HG02623 (cell line): ENCODE data around the gene SLC35A3.

Experiments
- ATAC-seq: cut with Tn5 transposase; IDR thresholded peaks from one replicate; pipeline ENCODE4 v1.9.1; 2021; ENCODE audit warnings: moderate library complexity; ENCODE audit not compliant: unreplicated experiment

SLC35A3 gene

DNA sequence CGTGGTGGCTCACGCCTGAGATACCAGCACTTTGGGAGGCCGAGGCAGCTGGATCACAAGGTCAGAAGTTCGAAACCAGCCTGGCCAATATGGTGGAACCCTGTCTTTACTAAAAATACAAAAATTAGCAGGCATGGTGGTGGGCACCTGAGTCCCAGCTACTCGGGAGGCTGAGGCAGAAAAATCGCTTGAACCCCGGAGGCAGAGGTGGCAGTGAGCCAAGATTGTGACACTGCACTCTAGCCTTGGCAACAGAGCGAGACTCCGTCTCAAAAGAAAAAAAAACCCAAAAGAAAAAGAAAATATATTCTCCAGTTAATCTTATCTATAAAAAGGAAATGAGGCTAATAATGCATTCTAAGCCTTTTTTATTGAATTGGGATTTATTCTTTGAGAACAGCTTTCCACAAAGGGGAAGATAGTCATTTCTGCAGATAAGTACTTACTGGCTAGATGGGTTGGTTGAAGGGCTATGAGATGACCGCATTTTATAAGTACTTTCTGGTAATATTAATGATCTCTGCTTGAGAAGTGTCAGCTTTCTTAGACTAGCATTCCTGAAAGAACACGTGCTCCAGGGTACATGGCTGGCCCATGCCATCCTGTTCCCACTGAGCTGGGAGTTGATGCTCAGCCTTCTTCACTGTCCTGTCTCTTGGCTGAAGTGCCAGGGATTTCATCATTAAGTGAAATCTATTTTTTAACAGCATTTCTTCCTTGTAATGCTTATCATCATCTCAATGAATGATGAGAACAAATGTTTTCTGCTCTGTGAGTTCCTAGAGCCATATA, 105.0 kb downstream of the SLC35A3 start:
- ATAC-seq: no peak

DNA sequence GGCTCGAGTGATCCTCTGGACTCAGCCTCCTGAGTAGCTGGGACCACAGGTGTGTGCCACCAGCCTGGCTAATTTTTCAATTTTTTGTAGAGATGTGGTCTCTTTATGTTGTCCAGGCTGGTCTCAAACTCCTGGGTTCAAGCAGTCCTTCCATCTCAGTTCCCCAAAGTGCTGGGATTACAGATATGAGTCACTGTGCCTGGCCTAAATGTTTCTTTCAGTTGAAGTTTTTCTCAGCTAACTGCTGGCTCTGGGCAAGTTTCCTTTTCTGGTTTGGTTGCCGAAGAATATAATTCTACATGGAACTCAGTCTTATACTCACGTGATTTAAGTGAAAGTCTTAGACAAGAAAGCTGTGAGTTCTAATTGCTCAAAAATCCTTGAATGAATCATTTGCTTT, 106.0 kb downstream of the SLC35A3 start:
- peak; percentile 45 for ATAC-seq

DNA sequence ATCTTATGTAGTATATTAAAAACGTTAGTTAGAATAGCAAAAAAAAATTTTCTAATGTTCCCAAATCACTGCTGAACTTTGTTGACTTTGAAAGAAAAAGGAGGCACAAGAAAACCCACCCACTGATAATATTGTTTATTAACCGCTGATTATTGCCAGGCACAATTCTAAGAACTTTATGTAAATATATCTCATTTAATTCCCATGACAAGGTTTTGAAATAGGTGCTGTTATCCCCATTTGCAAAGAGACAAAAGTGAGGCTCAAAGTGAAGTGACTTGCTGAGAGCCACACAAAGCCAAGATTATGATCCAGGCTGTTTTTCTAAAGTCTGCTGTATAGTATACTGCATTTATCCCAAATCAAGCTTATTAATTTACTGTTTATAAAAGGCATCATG, 106.5 kb downstream of the SLC35A3 start:
- ATAC-seq: peak; percentile 3

DNA sequence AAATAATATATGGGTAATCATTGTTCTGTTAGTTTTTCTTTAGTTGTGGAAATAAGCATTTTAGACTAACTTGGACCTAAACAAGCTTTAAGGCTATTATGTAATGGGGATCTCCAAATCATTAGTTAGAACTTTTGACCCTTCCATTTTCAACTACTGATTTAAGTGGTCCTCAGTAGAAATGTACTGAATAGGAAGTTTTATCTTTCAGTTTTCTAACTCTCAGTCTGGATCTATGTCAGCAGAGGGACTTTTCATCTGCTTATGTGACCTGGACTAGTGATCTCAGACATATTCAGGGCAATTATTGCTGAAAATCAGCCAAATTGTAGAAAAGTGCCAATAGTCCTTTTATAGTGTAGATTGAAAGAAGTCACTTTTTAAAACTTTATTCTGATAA, 106.9 kb downstream of the SLC35A3 start:
- peak; percentile 76 for ATAC-seq

DNA sequence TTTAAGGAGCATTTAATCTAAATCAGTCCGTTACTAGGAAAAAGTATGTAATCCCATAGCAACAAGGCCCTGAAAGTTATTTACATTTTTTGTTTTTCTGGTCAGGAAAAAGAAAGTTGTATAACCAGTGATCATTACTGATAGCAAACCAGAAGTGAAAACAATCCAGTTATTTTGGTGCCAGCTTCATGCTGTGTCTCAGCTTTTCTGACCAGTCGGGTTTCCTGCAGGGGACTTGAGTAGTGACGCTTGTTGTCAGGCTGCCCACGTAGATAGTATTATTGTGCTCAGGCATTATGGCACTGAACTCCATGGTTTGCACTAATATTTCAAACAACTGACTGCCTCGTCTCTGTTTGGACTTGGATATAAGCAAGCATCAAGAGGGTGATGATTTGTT, 107.7 kb downstream of the SLC35A3 start:
- peak; percentile 49 for ATAC-seq

DNA sequence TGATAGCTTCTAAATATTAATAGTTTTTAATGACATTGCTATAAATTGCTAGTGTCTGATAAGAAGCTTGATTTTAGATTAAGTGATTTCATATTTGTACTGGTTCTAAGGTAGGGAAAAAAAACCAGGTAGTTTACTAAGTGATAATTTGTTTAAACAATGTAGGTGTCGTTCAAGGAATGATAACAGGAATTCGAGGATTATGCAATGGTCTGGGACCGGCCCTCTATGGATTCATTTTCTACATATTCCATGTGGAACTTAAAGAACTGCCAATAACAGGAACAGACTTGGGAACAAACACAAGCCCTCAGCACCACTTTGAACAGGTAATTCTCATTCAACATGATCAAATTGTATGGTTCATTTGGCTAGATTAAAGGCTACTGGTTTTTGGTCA, 110.5 kb downstream of the SLC35A3 start:
- ATAC-seq: no peak
